ENCODE data around the gene EFHC1.
A peak's percentile ranks its signal among the peaks of the same experiment; 100 is the strongest.

The EFHC1 gene

DNA sequence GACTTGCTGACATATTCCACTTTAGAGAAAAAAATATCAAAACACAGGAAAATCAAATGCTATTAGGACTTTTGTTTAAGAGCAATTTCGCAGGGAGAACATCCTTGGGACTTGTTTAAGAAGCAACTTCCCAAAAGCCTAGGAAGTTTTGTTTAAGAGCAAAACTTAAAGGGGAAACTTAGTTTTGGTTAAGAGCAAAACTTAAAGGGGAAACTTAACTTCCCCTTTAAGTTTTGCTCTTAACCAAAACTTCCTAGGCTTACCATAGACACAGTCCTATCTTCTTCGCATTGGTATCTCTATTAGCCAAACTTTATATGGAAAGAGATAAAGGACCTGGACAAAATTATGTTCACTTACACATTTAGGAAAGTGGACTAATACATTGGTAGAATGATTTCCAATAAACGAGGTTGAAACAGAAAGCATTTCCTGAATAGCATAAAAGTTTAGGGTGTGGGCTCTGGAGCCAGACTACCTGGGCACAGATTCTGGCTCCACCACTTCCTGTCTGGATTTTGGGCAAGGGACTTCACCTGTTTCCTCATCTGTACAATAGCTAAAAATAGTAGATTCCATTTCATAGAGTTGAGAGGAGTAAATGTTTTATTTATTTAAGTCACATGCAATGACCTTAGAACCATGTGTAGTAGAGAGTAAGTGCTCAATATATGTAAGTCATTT, 42.5 kb upstream of the EFHC1 start:
- TF ChIP-seq EZH2phosphoT487 (IDR thresholded peaks at IDR 0.05; ENCODE audit: borderline replicate concordance), result no peak
- TF ChIP-seq, protein P1, sequence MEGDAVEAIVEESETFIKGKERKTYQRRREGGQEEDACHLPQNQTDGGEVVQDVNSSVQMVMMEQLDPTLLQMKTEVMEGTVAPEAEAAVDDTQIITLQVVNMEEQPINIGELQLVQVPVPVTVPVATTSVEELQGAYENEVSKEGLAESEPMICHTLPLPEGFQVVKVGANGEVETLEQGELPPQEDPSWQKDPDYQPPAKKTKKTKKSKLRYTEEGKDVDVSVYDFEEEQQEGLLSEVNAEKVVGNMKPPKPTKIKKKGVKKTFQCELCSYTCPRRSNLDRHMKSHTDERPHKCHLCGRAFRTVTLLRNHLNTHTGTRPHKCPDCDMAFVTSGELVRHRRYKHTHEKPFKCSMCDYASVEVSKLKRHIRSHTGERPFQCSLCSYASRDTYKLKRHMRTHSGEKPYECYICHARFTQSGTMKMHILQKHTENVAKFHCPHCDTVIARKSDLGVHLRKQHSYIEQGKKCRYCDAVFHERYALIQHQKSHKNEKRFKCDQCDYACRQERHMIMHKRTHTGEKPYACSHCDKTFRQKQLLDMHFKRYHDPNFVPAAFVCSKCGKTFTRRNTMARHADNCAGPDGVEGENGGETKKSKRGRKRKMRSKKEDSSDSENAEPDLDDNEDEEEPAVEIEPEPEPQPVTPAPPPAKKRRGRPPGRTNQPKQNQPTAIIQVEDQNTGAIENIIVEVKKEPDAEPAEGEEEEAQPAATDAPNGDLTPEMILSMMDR (conservative IDR thresholded peaks at IDR 0.05; ENCODE audit: low read length), result no peak
- H3K27me3 ChIP-seq (ENCODE audit: insufficient read depth, low read length, poor library complexity, severe bottlenecking), result no peaks in the 10 kb centered on the region
- no peaks in the 10 kb centered on the region for H3F3A ChIP-seq (ENCODE audit: low read depth)
- no peaks in the 10 kb centered on the region; the same call in 1 of the 2 replicates for H3K9me3 ChIP-seq (ENCODE audit: insufficient read depth, low read depth, low read length)
- H3K4me2 ChIP-seq (ENCODE audit: low read depth, low read length, poor library complexity, severe bottlenecking), result peak overlapping the region; percentile 7
- no peak overlapping the region for H2AFZ ChIP-seq (ENCODE audit: low read length)
- H3K4me1 ChIP-seq (ENCODE audit: insufficient read depth, low read length, poor library complexity, severe bottlenecking), result peaks cover 27% of the 10 kb centered on the region
- H3K36me3 ChIP-seq (ENCODE audit: insufficient read depth, low read length), result no peaks in the 10 kb centered on the region
- H4K20me1 ChIP-seq (ENCODE audit: insufficient read depth, low read length, poor library complexity, severe bottlenecking), result no peaks in the 10 kb centered on the region
- H3K4me3 ChIP-seq (ENCODE audit: low read length, poor library complexity, severe bottlenecking), result no peak overlapping the region
- H3K79me2 ChIP-seq (ENCODE audit: insufficient read depth, low read length), result no peaks in the 10 kb centered on the region
- H3K9ac ChIP-seq (ENCODE audit: low read depth, low read length, poor library complexity, severe bottlenecking), result no peak overlapping the region
- no peaks in the 10 kb centered on the region for H3K9me2 ChIP-seq (replicated peaks; ENCODE audit: low read depth, low read length)

DNA sequence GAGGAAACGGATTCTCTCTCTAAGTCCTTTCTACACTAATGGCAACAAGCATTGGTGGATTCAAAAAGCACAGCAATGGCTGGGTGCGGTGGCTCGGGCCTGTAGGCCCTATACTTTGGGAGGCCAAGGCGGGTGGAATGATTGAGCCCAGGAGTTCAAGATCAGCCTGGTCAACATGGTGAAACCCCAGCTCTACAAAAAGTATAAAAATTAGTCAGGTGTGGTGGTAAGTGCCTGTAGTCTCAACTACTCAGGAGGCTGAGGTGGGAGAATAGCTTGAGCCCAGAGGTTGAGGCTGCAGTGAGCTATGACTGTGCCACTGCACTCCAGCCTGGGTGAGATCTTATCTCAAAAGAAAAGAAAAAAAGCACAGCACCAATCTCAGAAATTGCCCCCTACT, 38.9 kb upstream of the EFHC1 start:
- no peaks in the 10 kb centered on the region for H4K20me1 ChIP-seq (ENCODE audit: insufficient read depth, low read length, poor library complexity, severe bottlenecking)
- no peaks in the 10 kb centered on the region for H3F3A ChIP-seq (ENCODE audit: low read depth)
- no peaks in the 10 kb centered on the region for H3K9me3 ChIP-seq (ENCODE audit: insufficient read depth, low read depth, low read length)
- H3K36me3 ChIP-seq (ENCODE audit: insufficient read depth, low read length), result no peaks in the 10 kb centered on the region
- no peak overlapping the region for H3K9ac ChIP-seq (ENCODE audit: low read depth, low read length, poor library complexity, severe bottlenecking)
- H3K9me2 ChIP-seq (replicated peaks; ENCODE audit: low read depth, low read length), result no peaks in the 10 kb centered on the region
- TF ChIP-seq EZH2phosphoT487 (IDR thresholded peaks at IDR 0.05; ENCODE audit: borderline replicate concordance), result no peak
- TF ChIP-seq, protein P1 (conservative IDR thresholded peaks at IDR 0.05; ENCODE audit: low read length), result no peak
- no peak overlapping the region for H3K4me2 ChIP-seq (ENCODE audit: low read depth, low read length, poor library complexity, severe bottlenecking)
- H3K79me2 ChIP-seq (ENCODE audit: insufficient read depth, low read length), result no peaks in the 10 kb centered on the region
- H2AFZ ChIP-seq (ENCODE audit: low read length), result no peak overlapping the region
- peaks cover 26% of the 10 kb centered on the region for H3K4me1 ChIP-seq (ENCODE audit: insufficient read depth, low read length, poor library complexity, severe bottlenecking)
- H3K4me3 ChIP-seq (ENCODE audit: low read length, poor library complexity, severe bottlenecking), result no peak overlapping the region
- no peaks in the 10 kb centered on the region for H3K27me3 ChIP-seq (ENCODE audit: insufficient read depth, low read length, poor library complexity, severe bottlenecking)

DNA sequence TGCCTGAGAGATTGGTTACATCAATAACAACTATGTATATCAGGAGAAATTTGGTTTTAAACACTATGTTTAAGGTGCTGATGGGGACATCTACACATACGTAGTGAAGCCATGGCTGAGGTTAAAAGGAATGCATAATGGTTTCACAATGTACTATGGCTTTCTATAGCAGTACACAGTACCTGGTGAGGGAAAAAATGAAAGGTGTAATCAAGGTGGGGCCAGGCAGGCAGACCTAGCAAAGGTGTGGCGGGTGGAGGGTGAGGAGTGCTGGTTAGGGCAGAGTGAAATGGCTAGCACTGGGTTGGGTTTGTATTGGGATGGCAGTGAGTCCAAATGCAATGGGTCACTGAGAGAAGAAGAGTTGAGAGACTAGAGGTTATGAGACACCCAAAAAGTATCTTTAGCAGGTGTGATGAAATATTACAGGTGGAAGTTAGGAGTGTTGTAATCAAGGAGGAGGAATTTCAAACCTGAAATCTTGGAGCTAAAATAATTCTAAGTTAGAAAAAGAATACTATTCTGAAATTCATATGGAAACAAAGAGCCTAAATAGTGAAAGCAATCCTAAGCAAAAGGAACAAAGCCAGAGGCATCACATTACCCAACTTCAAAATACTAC, 35.9 kb upstream of the EFHC1 start:
- no peak overlapping the region for H2AFZ ChIP-seq (ENCODE audit: low read length)
- H3K79me2 ChIP-seq (ENCODE audit: insufficient read depth, low read length), result no peaks in the 10 kb centered on the region
- no peaks in the 10 kb centered on the region for H3K36me3 ChIP-seq (ENCODE audit: insufficient read depth, low read length)
- H3K4me2 ChIP-seq (ENCODE audit: low read depth, low read length, poor library complexity, severe bottlenecking), result no peak overlapping the region
- H3K9me2 ChIP-seq (replicated peaks; ENCODE audit: low read depth, low read length), result no peaks in the 10 kb centered on the region
- no peaks in the 10 kb centered on the region for H4K20me1 ChIP-seq (ENCODE audit: insufficient read depth, low read length, poor library complexity, severe bottlenecking)
- H3K4me3 ChIP-seq (ENCODE audit: low read length, poor library complexity, severe bottlenecking), result no peak overlapping the region
- no peak overlapping the region for H3K9ac ChIP-seq (ENCODE audit: low read depth, low read length, poor library complexity, severe bottlenecking)
- H3F3A ChIP-seq (ENCODE audit: low read depth), result no peaks in the 10 kb centered on the region
- H3K4me1 ChIP-seq (ENCODE audit: insufficient read depth, low read length, poor library complexity, severe bottlenecking), result peaks cover 16% of the 10 kb centered on the region
- H3K9me3 ChIP-seq (ENCODE audit: insufficient read depth, low read depth, low read length), result peaks cover 6% of the 10 kb centered on the region; the same call in 1 of the 2 replicates
- H3K27me3 ChIP-seq (ENCODE audit: insufficient read depth, low read length, poor library complexity, severe bottlenecking), result no peaks in the 10 kb centered on the region
- no peak for TF ChIP-seq EZH2phosphoT487 (IDR thresholded peaks at IDR 0.05; ENCODE audit: borderline replicate concordance)
- TF ChIP-seq, protein P1 (conservative IDR thresholded peaks at IDR 0.05; ENCODE audit: low read length), result no peak

Measured in Loucy (cell line).